Gastrocnemius medialis (tissue), 4 donors: ENCODE results near the gene DISP2. TPM values are rescaled to one million over a fixed set of nuclear protein-coding genes. Genes with fewer than 3 reads are reported as not detected.

Experiments
- ATAC-seq, 2 donors: fragments of 150-250 bp; one replicate each; pipeline ENCODE4 v1.9.1; 2016
- DNase-seq, 2 donors: peaks; one replicate each; pipeline ENCODE4 v3.0.0-alpha.2; 2019
- H3K27ac ChIP-seq, 4 donors: fragments of 200-600 bp; sonication (generic); 1 replicate in 1 of 4; 2 replicates in 3 of 4; pipeline ENCODE4 v1.5.1; 2016 to 2018; ENCODE audit warnings: mild to moderate bottlenecking in 2 of 4, moderate library complexity in 1 of 4
- H3K27me3 ChIP-seq, 3 donors: fragments of 200-600 bp; sonication (generic) in 2 of 3; 1 replicate in 1 of 3; 2 replicates in 2 of 3; pipeline versions ENCODE4 v1.5.1 to v1.6.0; 2016 to 2019; ENCODE audit warnings: mild to moderate bottlenecking in 1 of 3, moderate library complexity in 1 of 3
- H3K36me3 ChIP-seq, 2 donors: fragments of 200-600 bp; sonication (generic) in 1 of 2; one replicate each; pipeline ENCODE4 v1.5.1; 2017 to 2018
- H3K4me1 ChIP-seq, 2 donors: fragments of 200-600 bp; sonication (generic) in 1 of 2; one replicate each; pipeline ENCODE4 v1.5.1; 2016 to 2017; ENCODE audit warnings: mild to moderate bottlenecking in 2 of 2
- H3K4me3 ChIP-seq, 4 donors: fragments of 200-600 bp; sonication (generic) in 3 of 4; 1 replicate in 1 of 4; 2 replicates in 3 of 4; pipeline ENCODE4 v1.5.1; 2016 to 2019; ENCODE audit warnings: mild to moderate bottlenecking in 2 of 4
- H3K9me3 ChIP-seq, 3 donors: fragments of 200-600 bp; sonication (generic) in 2 of 3; 1 replicate in 1 of 3; 2 replicates in 2 of 3; pipeline ENCODE4 v1.5.1; 2016 to 2019
- CTCF ChIP-seq, 5 experiments: fragments of 450-650 bp in 3 of 5; fragments of 200-600 bp in 2 of 5; sonication (generic) in 2 of 5; IDR thresholded peaks in 4 of 5; conservative IDR thresholded peaks in 1 of 5; 1 replicate in 4 of 5; 2 replicates in 1 of 5; pipeline ENCODE4 v1.5.1; 2016 to 2019; ENCODE audit warnings: antibody characterized with exemption in 5 of 5, mild to moderate bottlenecking in 3 of 5, moderate library complexity in 3 of 5
- POLR2A ChIP-seq, 2 donors: fragments of 450-650 bp; IDR thresholded peaks; one replicate each; pipeline ENCODE4 v1.6.1; 2017; ENCODE audit warnings: antibody characterized with exemption in 2 of 2, mild to moderate bottlenecking in 2 of 2, moderate library complexity in 2 of 2
- in situ Hi-C, 4 donors: fragments of 200-750 bp; cut with MboI; loops; one replicate each; pipeline versions ENCODE4 v1.15.0 to v1.8.0; 2017; ENCODE audit warnings: low sequenced_read_pairs in 4 of 4
- intact Hi-C: fragments of 100-400 bp; cut with DNase I; formaldehyde crosslinking; loops from one replicate; pipeline ENCODE4 v1.15.1; 2023; ENCODE audit warnings: low total_unique reads
- total RNA-seq, 4 donors: library from RNA; depleted of rRNA; stranded (reverse); fragments of >200 nt; gene quantifications; one replicate each; pipeline versions ENCODE4 v1.1.0 to v1.2.3, GENCODE V29; 2016

The DISP2 gene
- under 1 TPM; 0.02 to 0.12 (median 0.06) TPM for total RNA-seq

- no peak within 1 kb of the TSS for H3K27ac ChIP-seq
- no peaks in the 10 kb centered on the region for H3K36me3 ChIP-seq
- peaks cover 16 to 28% of the 10 kb centered on the region in 2 donors for H3K4me1 ChIP-seq
- intact Hi-C loops: no loop called here
- in situ Hi-C loops: no loop called here
- H3K9me3 ChIP-seq: no peaks in the 10 kb centered on the region
- ATAC-seq: peak; percentile 87 to 93
- peak within 1 kb of the TSS; percentile 57 to 86 (median 61) for H3K4me3 ChIP-seq
- H3K27me3 ChIP-seq: no peaks in the 10 kb centered on the region
- TF ChIP-seq POLR2A (IDR thresholded peaks at IDR 0.05) (no peak), CTCF (IDR thresholded peaks at IDR 0.05 in 4 of 5, conservative IDR thresholded peaks at IDR 0.05 in 1 of 5) (peak in 1 of 5 experiments; percentile 13)
- peak; percentile 66 to 80 for DNase-seq
These were observed at the start of gene DISP2 for GRCh38 chr15:40357723-40358470. DISP2 (plus strand) TSS chr15:40358219; CDS start chr15:40358322, 103 bp downstream.

GRCh38 chr15:40309344-40309862 is 48.6 kb upstream of the DISP2 start:
- H3K4me1 ChIP-seq: peaks cover 0 to 5% of the 10 kb centered on the region in 2 donors
- no peak overlapping the region for H3K27ac ChIP-seq
- no peaks in the 10 kb centered on the region for H3K36me3 ChIP-seq
- no peak for TF ChIP-seq POLR2A (IDR thresholded peaks at IDR 0.05)
- no peak for TF ChIP-seq CTCF (IDR thresholded peaks at IDR 0.05 in 4 of 5, conservative IDR thresholded peaks at IDR 0.05 in 1 of 5)
- no peaks in the 10 kb centered on the region for H3K9me3 ChIP-seq
- intact Hi-C loops (no loop called here), in situ Hi-C loops (no loop called here)
- H3K27me3 ChIP-seq: no peaks in the 10 kb centered on the region
- ATAC-seq (no peak), DNase-seq (no peak)
- H3K4me3 ChIP-seq: no peak overlapping the region

- intact Hi-C loops: loop anchor here (1.0 kb wide), 1 partner anchor 31 kb away; no protein-coding TSS in a partner anchor
- no peaks in the 10 kb centered on the region for H3K36me3 ChIP-seq
- peak in 1 of 2 donors; percentile 47 for ATAC-seq
- no peak for DNase-seq
- in situ Hi-C loops: loop anchor here in 2 of 4 donors (10.0 kb wide), 1 partner anchor 115 kb away; no protein-coding TSS in a partner anchor
- H3K27ac ChIP-seq: no peak overlapping the region
- no peaks in the 10 kb centered on the region for H3K9me3 ChIP-seq
- H3K4me3 ChIP-seq: no peak overlapping the region
- H3K4me1 ChIP-seq: peaks cover 0 to 8% of the 10 kb centered on the region in 2 donors
- no peaks in the 10 kb centered on the region for H3K27me3 ChIP-seq
- TF ChIP-seq POLR2A (IDR thresholded peaks at IDR 0.05) (no peak), CTCF (IDR thresholded peaks at IDR 0.05 in 4 of 5, conservative IDR thresholded peaks at IDR 0.05 in 1 of 5) (peak; percentile 11 to 65 (median 57))
These were observed 47.7 kb upstream of the DISP2 start for GRCh38 chr15:40310001-40310959.

GRCh38 chr15:40310993-40311392 is 47.0 kb upstream of the DISP2 start:
- H3K27ac ChIP-seq: no peak overlapping the region
- H3K36me3 ChIP-seq: no peaks in the 10 kb centered on the region
- intact Hi-C loops: loop anchor here (1.0 kb wide), 1 partner anchor 32 kb away; no protein-coding TSS in a partner anchor
- DNase-seq: no peak
- H3K9me3 ChIP-seq: no peaks in the 10 kb centered on the region
- H3K4me1 ChIP-seq: peaks cover 0 to 8% of the 10 kb centered on the region in 2 donors
- in situ Hi-C loops: loop anchor here in 2 of 4 donors (10.0 kb wide), 1 partner anchor 114 kb away; no protein-coding TSS in a partner anchor
- no peaks in the 10 kb centered on the region for H3K27me3 ChIP-seq
- no peak overlapping the region for H3K4me3 ChIP-seq
- ATAC-seq: no peak
- no peak for TF ChIP-seq POLR2A (IDR thresholded peaks at IDR 0.05)
- no peak for TF ChIP-seq CTCF (IDR thresholded peaks at IDR 0.05 in 4 of 5, conservative IDR thresholded peaks at IDR 0.05 in 1 of 5)
